ENCODE data around the gene ALG8. TPM values are rescaled to one million over a fixed set of nuclear protein-coding genes. Genes with fewer than 3 reads are reported as not detected.

The ALG8 gene
- total RNA-seq, 1 experiment from 2014 or later: 188 TPM

DNA sequence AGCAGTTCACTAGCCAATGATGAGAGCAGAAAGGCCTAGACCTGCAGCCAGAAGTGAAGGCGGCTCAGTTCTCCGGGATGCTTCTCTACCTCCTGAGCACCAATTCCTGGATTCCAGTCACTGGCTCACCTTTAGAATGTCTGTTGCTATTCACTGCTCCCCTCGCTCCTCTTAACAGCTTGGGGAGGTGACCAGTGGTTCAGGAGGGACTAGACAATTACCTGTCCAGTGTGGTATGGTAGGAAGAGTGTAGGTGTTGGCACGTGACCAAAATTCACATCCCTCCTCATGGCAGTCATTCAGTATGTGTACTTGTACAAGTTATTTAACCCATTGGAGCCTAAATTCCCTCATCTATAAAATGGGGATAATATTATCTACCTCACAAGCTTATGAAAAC, 71.7 kb downstream of the ALG8 start:
- Mint-ChIP-seq H3K27ac (ENCODE audit: unreplicated experiment) (no peak overlapping the region), H3K9me3 (ENCODE audit: unreplicated experiment) (no peaks in the 10 kb centered on the region), H3K4me1 (ENCODE audit: low read depth, unreplicated experiment) (peaks cover 27% of the 10 kb centered on the region), H3K27me3 (ENCODE audit: insufficient read depth, unreplicated experiment) (no peaks in the 10 kb centered on the region), H3K4me3 (ENCODE audit: unreplicated experiment) (no peak overlapping the region), H3K36me3 (ENCODE audit: insufficient read depth, unreplicated experiment) (peaks cover 68% of the 10 kb centered on the region)
- CTCF ChIA-PET: interaction anchor here (0.7 kb wide), 1 partner anchor 158 kb away, joined by 3 read pairs; no protein-coding TSS in a partner anchor
- no peaks in the 10 kb centered on the region; the same call in 1 of the 2 replicates for H3K27me3 ChIP-seq (replicated peaks; ENCODE audit: control insufficient read depth, insufficient read depth, low read length)
- POLR2A ChIA-PET: interaction anchor here (0.7 kb wide), 1 partner anchor 73 kb away, joined by 5 read pairs; the partner anchor contains the start of gene INTS4
- no peaks in the 10 kb centered on the region for H3K9me3 ChIP-seq
- H3K4me3 ChIP-seq (ENCODE audit: low read depth, low read length): no peak overlapping the region
- H3K4me1 ChIP-seq: peaks cover 9% of the 10 kb centered on the region
- no TSS peak for BruUV-seq (replicated peaks)
- intact Hi-C loops (cut with micrococcal nuclease; ENCODE audit: unreplicated experiment): no loop called here
- H3K36me3 ChIP-seq (ENCODE audit: control insufficient read depth, insufficient read depth, low read length): peaks cover 12% of the 10 kb centered on the region
- TF ChIP-seq, protein P1, sequence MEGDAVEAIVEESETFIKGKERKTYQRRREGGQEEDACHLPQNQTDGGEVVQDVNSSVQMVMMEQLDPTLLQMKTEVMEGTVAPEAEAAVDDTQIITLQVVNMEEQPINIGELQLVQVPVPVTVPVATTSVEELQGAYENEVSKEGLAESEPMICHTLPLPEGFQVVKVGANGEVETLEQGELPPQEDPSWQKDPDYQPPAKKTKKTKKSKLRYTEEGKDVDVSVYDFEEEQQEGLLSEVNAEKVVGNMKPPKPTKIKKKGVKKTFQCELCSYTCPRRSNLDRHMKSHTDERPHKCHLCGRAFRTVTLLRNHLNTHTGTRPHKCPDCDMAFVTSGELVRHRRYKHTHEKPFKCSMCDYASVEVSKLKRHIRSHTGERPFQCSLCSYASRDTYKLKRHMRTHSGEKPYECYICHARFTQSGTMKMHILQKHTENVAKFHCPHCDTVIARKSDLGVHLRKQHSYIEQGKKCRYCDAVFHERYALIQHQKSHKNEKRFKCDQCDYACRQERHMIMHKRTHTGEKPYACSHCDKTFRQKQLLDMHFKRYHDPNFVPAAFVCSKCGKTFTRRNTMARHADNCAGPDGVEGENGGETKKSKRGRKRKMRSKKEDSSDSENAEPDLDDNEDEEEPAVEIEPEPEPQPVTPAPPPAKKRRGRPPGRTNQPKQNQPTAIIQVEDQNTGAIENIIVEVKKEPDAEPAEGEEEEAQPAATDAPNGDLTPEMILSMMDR (IDR thresholded peaks at IDR 0.05; ENCODE audit: insufficient read depth in 1 of 2, low read depth in 1 of 2, low read length in 1 of 2, severe bottlenecking in 1 of 2, unreplicated experiment in 1 of 2): no peak
- no peak for DNase-seq

DNA sequence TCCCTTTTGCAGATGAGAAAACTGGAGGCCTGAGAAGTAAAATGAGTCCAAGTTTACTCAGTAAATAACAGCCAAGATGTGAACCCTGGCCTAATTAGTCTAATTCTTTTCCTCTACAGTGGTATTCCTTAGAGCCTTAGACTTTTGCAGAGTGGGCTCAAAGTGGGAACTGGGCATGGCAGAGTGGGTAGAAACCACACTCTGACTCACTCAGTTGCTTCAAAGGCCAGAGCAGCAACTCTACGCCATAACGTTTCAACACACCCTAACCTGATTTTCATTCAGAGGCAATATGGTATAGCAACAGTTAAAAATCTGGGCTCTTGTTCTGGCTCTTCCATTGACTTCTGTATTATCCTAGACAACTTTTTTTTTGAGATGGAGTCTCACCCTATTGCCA, 73.0 kb downstream of the ALG8 start:
- no TSS peak for BruUV-seq (replicated peaks)
- peaks cover 9% of the 10 kb centered on the region for H3K36me3 ChIP-seq (ENCODE audit: control insufficient read depth, insufficient read depth, low read length)
- H3K9me3 ChIP-seq: no peaks in the 10 kb centered on the region
- no peak overlapping the region for H3K27ac Mint-ChIP-seq (ENCODE audit: unreplicated experiment)
- no peaks in the 10 kb centered on the region for H3K27me3 Mint-ChIP-seq (ENCODE audit: insufficient read depth, unreplicated experiment)
- no peaks in the 10 kb centered on the region for H3K27me3 ChIP-seq (replicated peaks; ENCODE audit: control insufficient read depth, insufficient read depth, low read length)
- POLR2A ChIA-PET: no interaction called here
- peaks cover 17% of the 10 kb centered on the region for H3K4me1 ChIP-seq
- H3K36me3 Mint-ChIP-seq (ENCODE audit: insufficient read depth, unreplicated experiment): peaks cover 58% of the 10 kb centered on the region
- TF ChIP-seq, protein P1 (IDR thresholded peaks at IDR 0.05; ENCODE audit: insufficient read depth in 1 of 2, low read depth in 1 of 2, low read length in 1 of 2, severe bottlenecking in 1 of 2, unreplicated experiment in 1 of 2): no peak
- H3K4me3 ChIP-seq (ENCODE audit: low read depth, low read length): no peak overlapping the region
- no peak for DNase-seq
- intact Hi-C loops (cut with micrococcal nuclease; ENCODE audit: unreplicated experiment): no loop called here
- H3K4me1 Mint-ChIP-seq (ENCODE audit: low read depth, unreplicated experiment): peaks cover 28% of the 10 kb centered on the region
- CTCF ChIA-PET: interaction anchor here (0.9 kb wide), 1 partner anchor 12 kb away, joined by 3 read pairs; no protein-coding TSS in a partner anchor
- no peaks in the 10 kb centered on the region for H3K9me3 Mint-ChIP-seq (ENCODE audit: unreplicated experiment)
- no peak overlapping the region for H3K4me3 Mint-ChIP-seq (ENCODE audit: unreplicated experiment)

DNA sequence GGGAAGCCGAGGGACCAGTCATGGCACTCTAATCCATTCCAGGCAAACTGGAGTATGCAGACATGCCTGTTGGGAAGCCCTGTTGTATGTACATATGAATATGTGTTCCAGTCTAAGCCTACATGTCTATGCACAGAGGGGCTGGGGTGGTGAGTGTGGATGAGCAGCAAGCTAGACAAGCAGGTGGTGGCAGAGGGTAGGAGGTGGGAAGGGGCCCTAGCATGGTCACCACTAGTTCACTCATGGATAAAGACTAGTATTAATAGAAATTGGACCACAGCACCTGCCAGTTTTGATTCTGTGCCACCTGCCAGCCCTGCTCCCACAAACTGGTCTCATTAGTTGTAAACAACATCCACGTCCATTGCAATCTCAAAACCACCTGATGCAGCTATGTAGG, 74.2 kb downstream of the ALG8 start:
- DNase-seq: no peak
- Histone ChIP-seq H3K4me1 (peaks cover 30% of the 10 kb centered on the region), H3K9me3 (no peaks in the 10 kb centered on the region), H3K27me3 (replicated peaks; ENCODE audit: control insufficient read depth, insufficient read depth, low read length) (no peaks in the 10 kb centered on the region), H3K36me3 (ENCODE audit: control insufficient read depth, insufficient read depth, low read length) (peaks cover 5% of the 10 kb centered on the region), H3K4me3 (ENCODE audit: low read depth, low read length) (no peak overlapping the region)
- peaks cover 29% of the 10 kb centered on the region for H3K4me1 Mint-ChIP-seq (ENCODE audit: low read depth, unreplicated experiment)
- H3K27me3 Mint-ChIP-seq (ENCODE audit: insufficient read depth, unreplicated experiment): no peaks in the 10 kb centered on the region
- peak overlapping the region; percentile 48 for H3K27ac Mint-ChIP-seq (ENCODE audit: unreplicated experiment)
- no peak overlapping the region for H3K4me3 Mint-ChIP-seq (ENCODE audit: unreplicated experiment)
- no peaks in the 10 kb centered on the region for H3K9me3 Mint-ChIP-seq (ENCODE audit: unreplicated experiment)
- TF ChIP-seq, protein P1 (IDR thresholded peaks at IDR 0.05; ENCODE audit: insufficient read depth in 1 of 2, low read depth in 1 of 2, low read length in 1 of 2, severe bottlenecking in 1 of 2, unreplicated experiment in 1 of 2): no peak
- H3K36me3 Mint-ChIP-seq (ENCODE audit: insufficient read depth, unreplicated experiment): peaks cover 47% of the 10 kb centered on the region
- BruUV-seq (replicated peaks): no TSS peak
- ChIA-PET POLR2A (no interaction called here), CTCF (interaction anchor here (0.9 to 1.3 kb wide), 2 partner anchors 14 to 40 kb away, joined by 3 to 6 read pairs; no protein-coding TSS in a partner anchor)
- intact Hi-C loops (cut with micrococcal nuclease; ENCODE audit: unreplicated experiment): no loop called here
